Measurements from ENCODE around the gene ENPP1.

DNA sequence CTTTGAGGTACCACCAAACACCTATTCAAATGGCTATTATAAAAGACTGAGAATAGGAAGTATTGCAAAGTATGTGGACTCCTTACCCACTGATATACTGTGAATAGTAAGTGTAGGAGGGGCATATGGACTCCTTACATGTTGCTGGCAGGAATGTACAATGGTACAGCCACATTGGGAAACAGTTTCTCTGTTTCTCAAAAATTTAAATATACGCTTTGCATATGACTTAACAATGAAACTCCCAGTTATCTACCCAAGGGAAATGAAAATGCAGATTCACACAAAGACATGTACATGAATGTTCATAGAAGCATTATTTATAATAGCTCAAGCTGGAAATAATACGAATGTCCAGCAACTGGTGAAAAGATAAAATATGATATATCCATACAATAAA is 5.5 kb upstream of the ENPP1 start:
- TF ChIP-seq POLR2A (IDR thresholded peaks at IDR 0.05): no peak
- TF ChIP-seq CTCF (IDR thresholded peaks at IDR 0.05): no peak
